ENCODE results near the gene CD47.

CD47 gene

GRCh38 chr3:108013141-108014055, 77.4 kb downstream of the CD47 start:
- DNase-seq (ENCODE audit: low read depth in 2 of 2) = no peak

- no peak for DNase-seq (ENCODE audit: low read depth in 2 of 2)
Measured at GRCh38 chr3:108012304-108012703, 78.5 kb downstream of the CD47 start.

GRCh38 chr3:108011616-108012015, 79.2 kb downstream of the CD47 start:
- no peak for DNase-seq (ENCODE audit: low read depth in 2 of 2)

- no peak for DNase-seq (ENCODE audit: low read depth in 2 of 2)
Measured at GRCh38 chr3:108008931-108009639, 81.7 kb downstream of the CD47 start.

- no peak for DNase-seq (ENCODE audit: low read depth in 2 of 2)
Measured at GRCh38 chr3:108008106-108008505, 82.7 kb downstream of the CD47 start.

GRCh38 chr3:108006881-108007331, 83.9 kb downstream of the CD47 start:
- DNase-seq (ENCODE audit: low read depth in 2 of 2) = no peak

GRCh38 chr3:108006077-108006771, 84.6 kb downstream of the CD47 start:
- DNase-seq (ENCODE audit: low read depth in 2 of 2) = no peak

- DNase-seq (ENCODE audit: low read depth in 2 of 2) = no peak
Measured at GRCh38 chr3:108004647-108005046, 86.2 kb downstream of the CD47 start.

GRCh38 chr3:108001457-108001856, 89.4 kb downstream of the CD47 start:
- DNase-seq (ENCODE audit: low read depth in 2 of 2) = no peak

GRCh38 chr3:107999215-107999775, 91.5 kb downstream of the CD47 start:
- no peak for DNase-seq (ENCODE audit: low read depth in 2 of 2)

- no peak for DNase-seq (ENCODE audit: low read depth in 2 of 2)
Measured at GRCh38 chr3:107997671-107998070, 93.2 kb downstream of the CD47 start.

- no peak for DNase-seq (ENCODE audit: low read depth in 2 of 2)
Measured at GRCh38 chr3:107995823-107996222, 95.0 kb downstream of the CD47 start.

- no peak for DNase-seq (ENCODE audit: low read depth in 2 of 2)
Measured at GRCh38 chr3:107994956-107995715, 95.7 kb downstream of the CD47 start.

GRCh38 chr3:107994181-107994580, 96.7 kb downstream of the CD47 start:
- DNase-seq (ENCODE audit: low read depth in 2 of 2) = no peak

GRCh38 chr3:107993771-107994170, 97.1 kb downstream of the CD47 start:
- DNase-seq (ENCODE audit: low read depth in 2 of 2) = no peak

Data from stimulated activated CD8-positive, alpha-beta memory T cell treated with anti-CD3 and anti-CD28 coated beads, Interleukin-7, amount 100 ng/mL, for 4 hours (primary cell).